K562 (cell line): ENCODE data around the gene PRKCB. TPM values are rescaled to one million over a fixed set of nuclear protein-coding genes. Genes with fewer than 3 reads are reported as not detected.

ENCODE experiments used
- CREM ChIP-seq: IDR thresholded peaks from 2 replicates; pipeline ENCODE4 v1.6.1; 2014; ENCODE audit warnings: antibody characterized with exemption, low read depth
- FOSL1 ChIP-seq: fragments of 200-800 bp; sonication (Bioruptor generic); conservative IDR thresholded peaks from 2 replicates; pipeline ENCODE4 v1.6.1; 2016; ENCODE audit warnings: missing genetic modification characterization, missing compliant biosample characterization
- FOXM1 ChIP-seq, 2 experiments: fragments of 450-650 bp in 1 of 2; sonication (generic) in 1 of 2; formaldehyde crosslinking in 1 of 2; IDR thresholded peaks; 2 replicates each; pipeline versions ENCODE4 v1.6.1 to v1.9.0; 2017 to 2022; ENCODE audit warnings: low read depth in 2 of 2, mild to moderate bottlenecking in 2 of 2, missing genetic modification reagents in 1 of 2, moderate library complexity in 1 of 2
- GABPB1 ChIP-seq: sonication (generic); formaldehyde crosslinking; IDR thresholded peaks from 2 replicates; pipeline ENCODE4 v1.8.0; 2022; ENCODE audit warnings: mild to moderate bottlenecking, missing genetic modification reagents
- JUND ChIP-seq, 2 experiments: IDR thresholded peaks; 2 replicates in 1 of 2; 3 replicates in 1 of 2; pipeline ENCODE4 v1.6.1; 2011; ENCODE audit warnings: borderline replicate concordance in 2 of 2, low read depth in 2 of 2, low read length in 2 of 2, improper control_type of control experiment in 1 of 2, missing biosample characterization in 1 of 2, missing genetic modification characterization in 1 of 2, missing genetic modification reagents in 1 of 2
- LCOR ChIP-seq: sonication (generic); formaldehyde crosslinking; IDR thresholded peaks from 2 replicates; pipeline ENCODE4 v1.8.0; 2022; ENCODE audit warnings: mild to moderate bottlenecking, missing genetic modification reagents
- RBM17 ChIP-seq: fragments of 200-400 bp; formaldehyde crosslinking; IDR thresholded peaks from 2 replicates; pipeline ENCODE4 v1.6.1; 2017; ENCODE audit warnings: low read depth, mild to moderate bottlenecking, low read length, borderline replicate concordance
- ZNF175 ChIP-seq: fragments of 200-800 bp; sonication (Bioruptor generic); IDR thresholded peaks from 2 replicates; pipeline ENCODE4 v1.6.1; 2016; ENCODE audit warnings: low read depth, mild to moderate bottlenecking, missing genetic modification characterization, missing compliant biosample characterization
- ZNF239 ChIP-seq: fragments of 250-450 bp; sonication (Bioruptor Pico); IDR thresholded peaks from 2 replicates; pipeline ENCODE4 v1.4.0; 2020; ENCODE audit warnings: mild to moderate bottlenecking
- ZNF766 ChIP-seq: fragments of 200-800 bp; sonication (Bioruptor generic); conservative IDR thresholded peaks from 2 replicates; pipeline ENCODE4 v1.6.1; 2016; ENCODE audit warnings: missing genetic modification characterization, missing compliant biosample characterization
- ZNF778 ChIP-seq: fragments of 450-650 bp; formaldehyde crosslinking; IDR thresholded peaks from 2 replicates; pipeline ENCODE4 v1.4.0; 2020; ENCODE audit warnings: mild to moderate bottlenecking, moderate library complexity
- polyA plus RNA-seq, 8 experiments: library from polyadenylated mRNA; depleted of rRNA in 4 of 8; stranded (reverse) in 5 of 8; unstranded in 3 of 8; fragments of >200 nt; fragmentation: Nextera tagmentation in 2 of 8; fragmentation: Illumina TruSeq in 1 of 8; extraction: Ambion mirVana in 2 of 8; extraction: Trizol in 1 of 8; gene quantifications; 2 replicates each; pipeline versions ENCODE4 v1.2.1 to v1.2.3, GENCODE V29; 2011 to 2014; ENCODE audit warnings: inconsistent platforms in 1 of 8, missing spikeins in 1 of 8
- total RNA-seq, 7 experiments: library from RNA; depleted of rRNA in 6 of 7; stranded (reverse); fragments of >200 nt in 6 of 7; fragmentation: Illumina TruSeq in 2 of 7; extraction: Trizol in 2 of 7; gene quantifications; 2 replicates each; pipeline versions ENCODE4 v1.2.1 to v1.2.3, GENCODE V29; 2011 to 2021; ENCODE audit warnings: low replicate concordance in 1 of 7
- TF ChIP-seq, protein P1 (sequence below): sonication (generic); formaldehyde crosslinking; IDR thresholded peaks from 2 replicates; pipeline ENCODE4 v1.8.1; 2023; ENCODE audit warnings: mild to moderate bottlenecking, missing genetic modification reagents
- TF ChIP-seq, protein P2 (sequence below): fragments of 450-650 bp; conservative IDR thresholded peaks from 2 replicates; pipeline ENCODE4 v1.6.1; 2016; ENCODE audit warnings: missing genetic modification characterization, low read depth, mild to moderate bottlenecking, control low read depth, missing compliant biosample characterization
- TF ChIP-seq, protein P3 (sequence below): fragments of 150-350 bp; conservative IDR thresholded peaks from 2 replicates; pipeline ENCODE4 v1.6.1; 2014; ENCODE audit warnings: low read length
- TF ChIP-seq, protein P4 (sequence below), 3 experiments: fragments of 200-800 bp in 1 of 3; sonication (Bioruptor generic) in 1 of 3; sonication (generic) in 1 of 3; formaldehyde crosslinking in 1 of 3; IDR thresholded peaks; 2 replicates each; pipeline versions ENCODE4 v1.6.1 to v1.8.0; 2016 to 2022; ENCODE audit warnings: mild to moderate bottlenecking in 2 of 3, missing compliant biosample characterization in 2 of 3, missing genetic modification characterization in 2 of 3, missing genetic modification reagents in 1 of 3

Gene PRKCB
- total and polyA plus RNA-seq, 9 of the 15 experiments (the other 6 are each of a cell fraction or from before 2014, with no cell fraction given): 49.9 to 276 (median 148) TPM

DNA sequence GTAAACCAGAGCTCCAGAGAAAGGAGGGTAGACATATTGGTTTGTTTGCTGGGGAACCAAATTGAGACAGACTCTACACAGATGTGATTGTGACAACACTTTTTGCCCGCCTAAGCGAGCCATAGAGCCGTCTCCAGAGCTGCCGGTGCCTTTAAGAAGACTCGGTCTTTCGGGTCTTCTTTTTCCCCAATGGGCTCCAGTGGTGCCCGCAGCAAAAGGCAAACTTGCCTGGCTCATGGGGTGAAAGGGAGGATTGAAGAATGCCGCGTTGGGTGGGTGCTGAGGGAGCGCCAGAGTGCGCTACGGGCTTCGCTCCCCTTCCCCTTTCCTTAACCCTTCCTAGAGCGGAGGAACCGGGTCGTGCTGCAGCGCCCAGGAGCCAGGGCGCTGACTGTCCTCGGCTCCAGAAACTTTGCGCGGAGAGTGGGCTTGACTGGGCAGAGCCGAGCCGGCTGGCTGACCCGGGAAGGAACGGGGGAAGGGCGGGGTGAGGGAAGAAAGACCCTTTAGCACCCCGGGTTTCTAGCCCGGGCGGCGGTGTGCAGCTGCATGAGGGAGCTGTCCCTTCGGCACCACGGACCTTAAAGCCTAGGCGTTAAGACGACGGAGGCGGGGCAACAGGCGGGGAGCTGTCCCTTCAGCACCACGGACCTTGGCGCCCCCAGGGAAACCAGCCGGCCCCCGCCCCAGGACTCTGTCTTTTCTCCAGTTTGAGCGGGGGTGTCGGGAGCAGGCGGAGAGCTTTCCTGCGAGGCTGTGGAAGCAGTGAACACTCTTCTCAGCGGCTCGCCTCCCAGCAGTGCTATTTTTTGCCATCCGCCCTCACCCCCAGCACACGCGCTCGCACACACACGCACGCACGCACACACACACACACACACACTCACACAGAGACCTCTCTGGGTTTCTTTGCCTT is 419.9 kb downstream of the PRKCB start, which contains the start of gene CACNG3 (continued):
- TF ChIP-seq, protein P1, sequence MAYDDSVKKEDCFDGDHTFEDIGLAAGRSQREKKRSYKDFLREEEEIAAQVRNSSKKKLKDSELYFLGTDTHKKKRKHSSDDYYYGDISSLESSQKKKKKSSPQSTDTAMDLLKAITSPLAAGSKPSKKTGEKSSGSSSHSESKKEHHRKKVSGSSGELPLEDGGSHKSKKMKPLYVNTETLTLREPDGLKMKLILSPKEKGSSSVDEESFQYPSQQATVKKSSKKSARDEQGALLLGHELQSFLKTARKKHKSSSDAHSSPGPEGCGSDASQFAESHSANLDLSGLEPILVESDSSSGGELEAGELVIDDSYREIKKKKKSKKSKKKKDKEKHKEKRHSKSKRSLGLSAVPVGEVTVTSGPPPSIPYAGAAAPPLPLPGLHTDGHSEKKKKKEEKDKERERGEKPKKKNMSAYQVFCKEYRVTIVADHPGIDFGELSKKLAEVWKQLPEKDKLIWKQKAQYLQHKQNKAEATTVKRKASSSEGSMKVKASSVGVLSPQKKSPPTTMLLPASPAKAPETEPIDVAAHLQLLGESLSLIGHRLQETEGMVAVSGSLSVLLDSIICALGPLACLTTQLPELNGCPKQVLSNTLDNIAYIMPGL (CRISPR knock-in tag): peak; percentile 56; the same call in 1 of the 2 replicates
- TF ChIP-seq ZNF175 (CRISPR knock-in tag) (peak; percentile 83; the same call in 1 of the 2 replicates), FOXM1 (IDR thresholded peaks at IDR 0.05; ENCODE audit: low read depth) (no peak), FOXM1 (CRISPR knock-in tag; IDR thresholded peaks at IDR 0.05; ENCODE audit: low read depth) (0 out of 2 replicates have a peak, but pooled peaks have one; percentile 57), ZNF766 (CRISPR knock-in tag) (peak; percentile 95), ZNF239 (CRISPR knock-in tag) (peak; percentile 18; the same call in 1 of the 2 replicates), JUND (IDR thresholded peaks at IDR 0.05; ENCODE audit: borderline replicate concordance, low read depth, low read length) (0 out of 2 replicates have a peak, but pooled peaks have one; percentile 34), JUND (tag; IDR thresholded peaks at IDR 0.05; ENCODE audit: borderline replicate concordance, low read depth, low read length) (no peak; the same call in 2 of the 3 replicates), FOSL1 (tag) (0 out of 2 replicates have a peak, but pooled peaks have one; percentile 14), LCOR (CRISPR knock-in tag) (0 out of 2 replicates have a peak, but pooled peaks have one; percentile 47), ZNF778 (no peak), GABPB1 (peak; percentile 61), CREM (peak; percentile 61), RBM17 (no peak)
- TF ChIP-seq, protein P2, sequence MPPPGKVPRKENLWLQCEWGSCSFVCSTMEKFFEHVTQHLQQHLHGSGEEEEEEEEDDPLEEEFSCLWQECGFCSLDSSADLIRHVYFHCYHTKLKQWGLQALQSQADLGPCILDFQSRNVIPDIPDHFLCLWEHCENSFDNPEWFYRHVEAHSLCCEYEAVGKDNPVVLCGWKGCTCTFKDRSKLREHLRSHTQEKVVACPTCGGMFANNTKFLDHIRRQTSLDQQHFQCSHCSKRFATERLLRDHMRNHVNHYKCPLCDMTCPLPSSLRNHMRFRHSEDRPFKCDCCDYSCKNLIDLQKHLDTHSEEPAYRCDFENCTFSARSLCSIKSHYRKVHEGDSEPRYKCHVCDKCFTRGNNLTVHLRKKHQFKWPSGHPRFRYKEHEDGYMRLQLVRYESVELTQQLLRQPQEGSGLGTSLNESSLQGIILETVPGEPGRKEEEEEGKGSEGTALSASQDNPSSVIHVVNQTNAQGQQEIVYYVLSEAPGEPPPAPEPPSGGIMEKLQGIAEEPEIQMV (tag): 0 out of 2 replicates have a peak, but pooled peaks have one; percentile 18
- TF ChIP-seq, protein P3, sequence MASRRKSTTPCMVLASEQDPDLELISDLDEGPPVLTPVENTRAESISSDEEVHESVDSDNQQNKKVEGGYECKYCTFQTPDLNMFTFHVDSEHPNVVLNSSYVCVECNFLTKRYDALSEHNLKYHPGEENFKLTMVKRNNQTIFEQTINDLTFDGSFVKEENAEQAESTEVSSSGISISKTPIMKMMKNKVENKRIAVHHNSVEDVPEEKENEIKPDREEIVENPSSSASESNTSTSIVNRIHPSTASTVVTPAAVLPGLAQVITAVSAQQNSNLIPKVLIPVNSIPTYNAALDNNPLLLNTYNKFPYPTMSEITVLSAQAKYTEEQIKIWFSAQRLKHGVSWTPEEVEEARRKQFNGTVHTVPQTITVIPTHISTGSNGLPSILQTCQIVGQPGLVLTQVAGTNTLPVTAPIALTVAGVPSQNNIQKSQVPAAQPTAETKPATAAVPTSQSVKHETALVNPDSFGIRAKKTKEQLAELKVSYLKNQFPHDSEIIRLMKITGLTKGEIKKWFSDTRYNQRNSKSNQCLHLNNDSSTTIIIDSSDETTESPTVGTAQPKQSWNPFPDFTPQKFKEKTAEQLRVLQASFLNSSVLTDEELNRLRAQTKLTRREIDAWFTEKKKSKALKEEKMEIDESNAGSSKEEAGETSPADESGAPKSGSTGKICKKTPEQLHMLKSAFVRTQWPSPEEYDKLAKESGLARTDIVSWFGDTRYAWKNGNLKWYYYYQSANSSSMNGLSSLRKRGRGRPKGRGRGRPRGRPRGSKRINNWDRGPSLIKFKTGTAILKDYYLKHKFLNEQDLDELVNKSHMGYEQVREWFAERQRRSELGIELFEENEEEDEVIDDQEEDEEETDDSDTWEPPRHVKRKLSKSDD: no peak
- TF ChIP-seq, protein P4, sequence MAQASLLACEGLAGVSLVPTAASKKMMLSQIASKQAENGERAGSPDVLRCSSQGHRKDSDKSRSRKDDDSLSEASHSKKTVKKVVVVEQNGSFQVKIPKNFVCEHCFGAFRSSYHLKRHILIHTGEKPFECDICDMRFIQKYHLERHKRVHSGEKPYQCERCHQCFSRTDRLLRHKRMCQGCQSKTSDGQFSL (CRISPR knock-in tag; IDR thresholded peaks at IDR 0.05): 0 out of 2 replicates have a peak, but pooled peaks have one; percentile 17
- TF ChIP-seq, protein P4 (tag; IDR thresholded peaks at IDR 0.05): no peak
